Measurements from ENCODE around the gene LAMB1.

DNA sequence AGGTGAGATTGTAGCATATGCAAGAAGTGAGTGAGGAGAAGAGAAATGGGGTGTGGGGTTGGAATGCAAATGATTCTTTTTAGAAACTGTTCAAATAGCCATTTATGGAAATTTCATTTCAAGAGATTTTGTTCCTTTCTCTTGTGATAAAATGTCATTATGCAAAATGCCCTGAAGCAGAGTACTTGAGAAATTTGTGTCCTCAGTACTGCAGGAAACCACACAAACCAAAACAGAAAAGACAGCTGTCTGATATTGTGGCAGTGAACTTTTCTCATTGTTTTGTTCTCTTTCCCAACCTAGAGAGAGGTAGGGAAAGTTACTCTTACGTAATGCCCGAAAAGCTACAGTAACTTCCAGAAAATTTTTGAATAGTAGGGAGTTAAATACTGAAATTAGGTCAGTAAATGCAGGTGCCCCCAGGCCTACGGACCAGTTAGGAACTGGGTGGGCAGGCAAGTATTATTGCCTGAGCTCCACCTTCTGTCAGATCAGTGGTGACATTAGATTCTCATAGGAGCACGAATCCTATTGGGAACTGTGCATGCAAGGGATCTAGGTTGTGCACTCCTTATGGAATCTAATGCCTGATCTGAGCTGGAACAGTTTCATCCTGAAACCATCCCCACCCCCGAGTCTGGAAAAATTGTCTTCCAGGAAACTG is 78.0 kb downstream of the LAMB1 start:
- TF ChIP-seq, protein P1, sequence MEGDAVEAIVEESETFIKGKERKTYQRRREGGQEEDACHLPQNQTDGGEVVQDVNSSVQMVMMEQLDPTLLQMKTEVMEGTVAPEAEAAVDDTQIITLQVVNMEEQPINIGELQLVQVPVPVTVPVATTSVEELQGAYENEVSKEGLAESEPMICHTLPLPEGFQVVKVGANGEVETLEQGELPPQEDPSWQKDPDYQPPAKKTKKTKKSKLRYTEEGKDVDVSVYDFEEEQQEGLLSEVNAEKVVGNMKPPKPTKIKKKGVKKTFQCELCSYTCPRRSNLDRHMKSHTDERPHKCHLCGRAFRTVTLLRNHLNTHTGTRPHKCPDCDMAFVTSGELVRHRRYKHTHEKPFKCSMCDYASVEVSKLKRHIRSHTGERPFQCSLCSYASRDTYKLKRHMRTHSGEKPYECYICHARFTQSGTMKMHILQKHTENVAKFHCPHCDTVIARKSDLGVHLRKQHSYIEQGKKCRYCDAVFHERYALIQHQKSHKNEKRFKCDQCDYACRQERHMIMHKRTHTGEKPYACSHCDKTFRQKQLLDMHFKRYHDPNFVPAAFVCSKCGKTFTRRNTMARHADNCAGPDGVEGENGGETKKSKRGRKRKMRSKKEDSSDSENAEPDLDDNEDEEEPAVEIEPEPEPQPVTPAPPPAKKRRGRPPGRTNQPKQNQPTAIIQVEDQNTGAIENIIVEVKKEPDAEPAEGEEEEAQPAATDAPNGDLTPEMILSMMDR (IDR thresholded peaks at IDR 0.05) = no peak
- no peak for TF ChIP-seq POLR2A (IDR thresholded peaks at IDR 0.05)
